Mesenchymal stem cell (in vitro differentiated cells and primary cell): ENCODE data around the gene MARS1.
A peak's percentile ranks its signal among the peaks of the same experiment; 100 is the strongest.

ENCODE experiments used
- DNase-seq: peaks from one replicate; pipeline ENCODE4 v3.0.0-alpha.2; 2013
- H2AFZ ChIP-seq: one replicate; pipeline ENCODE4 v1.6.1; 2013; ENCODE audit warnings: low read depth, mild to moderate bottlenecking, control low read depth, inconsistent platforms, low read length, moderate library complexity
- H2AK5ac ChIP-seq: 2 replicates; pipeline ENCODE4 v1.6.1; 2013; ENCODE audit warnings: low read length, moderate library complexity, mild to moderate bottlenecking, inconsistent platforms; ENCODE audit not compliant: severe bottlenecking
- H2BK120ac ChIP-seq: one replicate; pipeline ENCODE4 v1.6.1; 2013; ENCODE audit warnings: low read depth, mild to moderate bottlenecking, inconsistent platforms, low read length, moderate library complexity
- H2BK12ac ChIP-seq, 2 experiments: one replicate each; pipeline ENCODE4 v1.6.1; 2013; ENCODE audit warnings: inconsistent platforms in 2 of 2, low read length in 2 of 2, mild to moderate bottlenecking in 2 of 2, moderate library complexity in 2 of 2, control low read depth in 1 of 2
- H2BK15ac ChIP-seq: one replicate; pipeline ENCODE4 v1.6.1; 2013; ENCODE audit warnings: mild to moderate bottlenecking, low read depth, inconsistent platforms; ENCODE audit not compliant: poor library complexity, severe bottlenecking
- H2BK5ac ChIP-seq: 2 replicates; pipeline ENCODE4 v1.6.1; 2013; ENCODE audit warnings: low read depth, mild to moderate bottlenecking, low read length, control low read depth, inconsistent platforms; ENCODE audit not compliant: poor library complexity, severe bottlenecking
- H3K14ac ChIP-seq, 2 experiments: one replicate each; pipeline ENCODE4 v1.6.1; 2013; ENCODE audit warnings: inconsistent platforms in 2 of 2, low read length in 2 of 2, control low read depth in 1 of 2, mild to moderate bottlenecking in 1 of 2, moderate library complexity in 1 of 2
- H3K18ac ChIP-seq, 2 experiments: one replicate each; pipeline ENCODE4 v1.6.1; 2013; ENCODE audit warnings: inconsistent platforms in 2 of 2, low read length in 2 of 2, control low read depth in 1 of 2, low read depth in 1 of 2, mild to moderate bottlenecking in 1 of 2
- H3K23ac ChIP-seq, 2 experiments: one replicate each; pipeline ENCODE4 v1.6.1; 2013; ENCODE audit warnings: inconsistent platforms in 2 of 2, low read length in 2 of 2, mild to moderate bottlenecking in 2 of 2, moderate library complexity in 2 of 2, control low read depth in 1 of 2
- H3K27ac ChIP-seq: 2 replicates; pipeline ENCODE4 v1.5.1; 2013; ENCODE audit warnings: mild to moderate bottlenecking, moderate library complexity, low read length, control low read depth, inconsistent platforms; ENCODE audit not compliant: poor library complexity, severe bottlenecking
- H3K27me3 ChIP-seq, 2 experiments: 2 replicates each; pipeline versions ENCODE4 v1.6.1 to v1.7.0; 2013; ENCODE audit warnings: low read length in 2 of 2, mild to moderate bottlenecking in 2 of 2, moderate library complexity in 2 of 2, control low read depth in 1 of 2, inconsistent platforms in 1 of 2; ENCODE audit not compliant: control insufficient read depth in 1 of 2, insufficient read depth in 1 of 2
- H3K36me3 ChIP-seq, 2 experiments: 2 replicates each; pipeline versions ENCODE4 v1.6.1 to v1.7.0; 2013; ENCODE audit warnings: low read length in 2 of 2, control low read depth in 1 of 2, inconsistent platforms in 1 of 2, low read depth in 1 of 2, mild to moderate bottlenecking in 1 of 2; ENCODE audit not compliant: insufficient read depth in 2 of 2, control insufficient read depth in 1 of 2
- H3K4ac ChIP-seq, 2 experiments: one replicate each; pipeline ENCODE4 v1.6.1; 2013; ENCODE audit warnings: inconsistent platforms in 2 of 2, low read length in 2 of 2, mild to moderate bottlenecking in 2 of 2, moderate library complexity in 2 of 2, control low read depth in 1 of 2, low read depth in 1 of 2
- H3K4me1 ChIP-seq: 2 replicates; pipeline ENCODE4 v1.6.1; 2013; ENCODE audit warnings: low read depth, low read length, control low read depth; ENCODE audit not compliant: control insufficient read depth, insufficient read depth
- H3K4me2 ChIP-seq: 2 replicates; pipeline ENCODE4 v1.6.1; 2013; ENCODE audit warnings: low read length, mild to moderate bottlenecking, inconsistent platforms; ENCODE audit not compliant: poor library complexity, severe bottlenecking
- H3K4me3 ChIP-seq, 2 experiments: 2 replicates each; pipeline versions ENCODE4 v1.5.1 to v1.7.0; 2013; ENCODE audit warnings: low read length in 2 of 2, mild to moderate bottlenecking in 2 of 2, control low read depth in 1 of 2, low read depth in 1 of 2; ENCODE audit not compliant: insufficient read depth in 1 of 2
- H3K79me1 ChIP-seq: replicated peaks from 2 replicates; pipeline ENCODE4 v1.6.1; 2013; ENCODE audit warnings: mild to moderate bottlenecking, control low read depth, low read length, inconsistent platforms; ENCODE audit not compliant: poor library complexity, severe bottlenecking
- H3K9ac ChIP-seq: 2 replicates; pipeline ENCODE4 v1.7.0; 2013; ENCODE audit warnings: mild to moderate bottlenecking, low read length, moderate library complexity
- H3K9me3 ChIP-seq: 2 replicates; pipeline ENCODE4 v1.7.0; 2013; ENCODE audit warnings: mild to moderate bottlenecking, low read length; ENCODE audit not compliant: control insufficient read depth
- H4K8ac ChIP-seq: one replicate; pipeline ENCODE4 v1.6.1; 2013; ENCODE audit warnings: inconsistent platforms, mild to moderate bottlenecking, low read length, moderate library complexity
- H4K91ac ChIP-seq: one replicate; pipeline ENCODE4 v1.6.1; 2013; ENCODE audit warnings: mild to moderate bottlenecking, low read length, inconsistent platforms
- WGBS: methylation state at CpG from one replicate; pipeline ENCODE4 v1.1.7; 2013; ENCODE audit warnings: mixed read lengths; 5-methylcytosine and 5-hydroxymethylcytosine counted together

The MARS1 gene

GRCh38 chr12:57518920-57519795 lies 31.3 kb downstream of the MARS1 start:
- H3K79me1 ChIP-seq, result peaks cover 5% of the 10 kb centered on the region
- no peak overlapping the region for H2AFZ ChIP-seq
- H3K9ac ChIP-seq, result peak overlapping the region; percentile 98
- H3K4me1 ChIP-seq, result peaks cover 21% of the 10 kb centered on the region
- no peak overlapping the region for H2BK12ac ChIP-seq
- peak overlapping the region; percentile 19 for H4K91ac ChIP-seq
- peak; percentile 43 for DNase-seq
- H3K18ac ChIP-seq, result peak overlapping the region in 1 of 2 experiments; percentile 94
- H2BK15ac ChIP-seq, result no peak overlapping the region
- H2AK5ac ChIP-seq, result no peak overlapping the region
- peak overlapping the region; percentile 71 for H3K4me2 ChIP-seq
- H2BK120ac ChIP-seq, result no peak overlapping the region
- H3K23ac ChIP-seq, result no peak overlapping the region
- H3K4me3 ChIP-seq, result peak overlapping the region; percentile 66 to 94
- H3K27me3 ChIP-seq, result no peaks in the 10 kb centered on the region
- WGBS, result 33% methylated on average over 7 of the region's 7 CpGs
- H2BK5ac ChIP-seq, result no peak overlapping the region
- H3K9me3 ChIP-seq, result no peaks in the 10 kb centered on the region
- peak overlapping the region in 1 of 2 experiments; percentile 82 for H3K14ac ChIP-seq
- H3K4ac ChIP-seq, result peak overlapping the region; percentile 14 to 15
- no peak overlapping the region for H4K8ac ChIP-seq
- H3K36me3 ChIP-seq, result peaks cover 26 to 50% of the 10 kb centered on the region in 2 experiments
- H3K27ac ChIP-seq, result peak overlapping the region; percentile 95

- Histone ChIP-seq H3K4me2 (peak overlapping the region; percentile 71), H3K9me3 (no peaks in the 10 kb centered on the region), H4K8ac (peak overlapping the region; percentile 76), H3K23ac (peak overlapping the region in 1 of 2 experiments; percentile 10), H3K27ac (peak overlapping the region; percentile 95), H3K4me1 (peaks cover 25% of the 10 kb centered on the region), H2BK15ac (no peak overlapping the region), H3K18ac (peak overlapping the region; percentile 94 to 95), H3K9ac (peak overlapping the region; percentile 98), H3K79me1 (peaks cover 3% of the 10 kb centered on the region), H3K4ac (peak overlapping the region; percentile 10 to 74), H3K14ac (peak overlapping the region in 1 of 2 experiments; percentile 84), H3K4me3 (peak overlapping the region; percentile 66 to 94), H2BK12ac (peak overlapping the region in 1 of 2 experiments; percentile 78), H2BK120ac (no peak overlapping the region), H2BK5ac (peak overlapping the region; percentile 74), H2AK5ac (peak overlapping the region; percentile 2), H3K27me3 (no peaks in the 10 kb centered on the region), H3K36me3 (peaks cover 27 to 50% of the 10 kb centered on the region in 2 experiments), H4K91ac (peak overlapping the region; percentile 19), H2AFZ (no peak overlapping the region)
- 0% methylated on average over 8 of the region's 8 CpGs for WGBS
- DNase-seq, result no peak
Measured at GRCh38 chr12:57519796-57520052, 31.9 kb downstream of the MARS1 start.

- H3K9ac ChIP-seq, result peak within 1 kb of the TSS; percentile 98
- H2BK12ac ChIP-seq, result peak within 1 kb of the TSS in 1 of 2 experiments; percentile 78
- WGBS, result under 1% methylated on average over 42 of the region's 52 CpGs
- H3K18ac ChIP-seq, result peak within 1 kb of the TSS; percentile 94 to 98
- H4K8ac ChIP-seq, result peak within 1 kb of the TSS; percentile 76
- peak within 1 kb of the TSS; percentile 74 to 94 for H3K4ac ChIP-seq
- H3K4me2 ChIP-seq, result peak within 1 kb of the TSS; percentile 73
- H2BK120ac ChIP-seq, result peak within 1 kb of the TSS; percentile 93
- peaks cover 27 to 50% of the 10 kb centered on the region in 2 experiments for H3K36me3 ChIP-seq
- peak within 1 kb of the TSS; percentile 99 for H3K27ac ChIP-seq
- H3K79me1 ChIP-seq, result no peaks in the 10 kb centered on the region
- H3K4me3 ChIP-seq, result peak within 1 kb of the TSS; percentile 66 to 94
- H3K27me3 ChIP-seq, result no peaks in the 10 kb centered on the region
- peak within 1 kb of the TSS; percentile 19 for H4K91ac ChIP-seq
- peak within 1 kb of the TSS; percentile 74 for H2BK5ac ChIP-seq
- H3K23ac ChIP-seq, result peak within 1 kb of the TSS in 1 of 2 experiments; percentile 10
- H3K9me3 ChIP-seq, result no peaks in the 10 kb centered on the region
- peak within 1 kb of the TSS in 1 of 2 experiments; percentile 84 for H3K14ac ChIP-seq
- DNase-seq, result peak; percentile 99
- H2AK5ac ChIP-seq, result peak within 1 kb of the TSS; percentile 47
- peaks cover 27% of the 10 kb centered on the region for H3K4me1 ChIP-seq
- H2BK15ac ChIP-seq, result peak within 1 kb of the TSS; percentile 97
- no peak within 1 kb of the TSS for H2AFZ ChIP-seq
Measured at GRCh38 chr12:57520053-57520818, 32.4 kb downstream of the MARS1 start, which contains the start of gene DDIT3. DDIT3 (minus strand) TSS chr12:57520514; CDS start chr12:57517406, 3,108 bp downstream.
